ENCODE results near the gene ADAM12. TPM values are rescaled to one million over a fixed set of nuclear protein-coding genes. Genes with fewer than 3 reads are reported as not detected.

The ADAM12 gene
- polyA plus RNA-seq, 1 of the 3 experiments (the other 2 are of a cell fraction), result 25.0 TPM

DNA sequence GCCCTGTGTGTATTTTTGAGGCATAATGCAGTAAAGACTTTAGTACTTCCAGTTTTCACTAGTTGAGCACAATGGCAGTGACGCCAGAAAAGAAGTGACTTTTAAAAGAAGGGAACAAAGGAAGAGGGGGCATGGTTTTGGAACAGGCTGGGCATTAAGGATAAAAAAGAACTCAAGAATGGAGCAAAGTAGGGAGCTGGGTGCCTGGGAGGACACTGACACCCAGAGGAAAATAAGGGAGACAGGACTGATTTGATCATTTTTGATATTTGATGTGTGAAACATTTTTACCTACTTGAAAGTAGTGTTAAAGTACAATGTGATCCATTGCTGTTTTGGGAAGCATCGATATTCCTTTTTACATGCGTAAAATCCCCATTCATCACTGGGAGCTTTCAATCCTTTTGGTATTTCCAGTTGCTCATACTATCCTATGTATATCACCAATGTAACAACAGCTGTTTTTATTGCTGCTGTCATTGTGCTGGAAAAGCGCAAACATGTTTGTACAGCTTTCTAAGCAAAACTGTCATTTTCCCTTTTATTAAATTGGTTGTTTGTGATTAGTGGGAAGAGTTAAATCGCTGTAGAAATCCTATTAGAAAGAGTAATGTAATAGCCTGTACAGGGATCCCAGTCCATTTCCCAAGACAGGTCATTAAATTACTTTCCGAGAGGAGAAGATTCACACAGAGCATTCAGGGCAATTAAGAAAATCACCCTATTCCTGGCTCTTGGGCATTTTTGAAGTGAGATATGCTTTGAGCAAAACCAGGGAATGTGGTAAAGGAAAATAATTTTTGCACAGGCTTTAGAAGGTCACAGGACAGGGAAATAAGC is 85.2 kb downstream of the ADAM12 start:
- POLR2A ChIA-PET, result no interaction called here
- DNase-seq, result no peak
- H3K9me2 ChIP-seq, result no peaks in the 10 kb centered on the region
- H3K27me3 ChIP-seq (ENCODE audit: insufficient read depth), result no peaks in the 10 kb centered on the region
- CTCF ChIA-PET, result interaction anchor here (0.7 to 1.7 kb wide), 6 partner anchors 11 to 581 kb away, joined by 3 to 6 read pairs (median 4); no protein-coding TSS in a partner anchor
- peaks cover 7% of the 10 kb centered on the region for H3F3A ChIP-seq (replicated peaks; ENCODE audit: insufficient read depth)
- no peaks in the 10 kb centered on the region for H4K20me1 ChIP-seq (ENCODE audit: insufficient read depth)
- no peak overlapping the region for H3K4me3 ChIP-seq (ENCODE audit: low read depth in 2 of 2, low read length in 1 of 2)
- no peak overlapping the region for H2AFZ ChIP-seq (ENCODE audit: low read depth)
- H3K4me2 ChIP-seq, result no peak overlapping the region
- peaks cover 2 to 4% of the 10 kb centered on the region in 2 experiments for H3K36me3 ChIP-seq (replicated peaks in 1 of 2; ENCODE audit: control insufficient read depth in 1 of 2, insufficient read depth in 2 of 2, low read length in 1 of 2)
- no peak overlapping the region; a peak in 1 of 4 replicates for H3K27ac ChIP-seq (ENCODE audit: low read depth in 2 of 2, low read length in 1 of 2)
- H3K9ac ChIP-seq, result no peak overlapping the region
- no peaks in the 10 kb centered on the region for H3K4me1 ChIP-seq (ENCODE audit: control insufficient read depth in 1 of 2, insufficient read depth in 2 of 2, low read depth in 1 of 2, low read length in 1 of 2)
- no peaks in the 10 kb centered on the region for H3K79me2 ChIP-seq (ENCODE audit: insufficient read depth)
- TF ChIP-seq SMC3 (IDR thresholded peaks at IDR 0.05; ENCODE audit: low read depth, low read length) (peak; percentile 35; the same call in 1 of the 2 replicates), TAF1 (IDR thresholded peaks at IDR 0.05; ENCODE audit: borderline replicate concordance, low read depth, low read length) (no peak), MEF2A (IDR thresholded peaks at IDR 0.05; ENCODE audit: borderline replicate concordance, low read depth) (no peak), RAD21 (IDR thresholded peaks at IDR 0.05; ENCODE audit: low read length) (peak; percentile 54)
- TF ChIP-seq, protein P1, sequence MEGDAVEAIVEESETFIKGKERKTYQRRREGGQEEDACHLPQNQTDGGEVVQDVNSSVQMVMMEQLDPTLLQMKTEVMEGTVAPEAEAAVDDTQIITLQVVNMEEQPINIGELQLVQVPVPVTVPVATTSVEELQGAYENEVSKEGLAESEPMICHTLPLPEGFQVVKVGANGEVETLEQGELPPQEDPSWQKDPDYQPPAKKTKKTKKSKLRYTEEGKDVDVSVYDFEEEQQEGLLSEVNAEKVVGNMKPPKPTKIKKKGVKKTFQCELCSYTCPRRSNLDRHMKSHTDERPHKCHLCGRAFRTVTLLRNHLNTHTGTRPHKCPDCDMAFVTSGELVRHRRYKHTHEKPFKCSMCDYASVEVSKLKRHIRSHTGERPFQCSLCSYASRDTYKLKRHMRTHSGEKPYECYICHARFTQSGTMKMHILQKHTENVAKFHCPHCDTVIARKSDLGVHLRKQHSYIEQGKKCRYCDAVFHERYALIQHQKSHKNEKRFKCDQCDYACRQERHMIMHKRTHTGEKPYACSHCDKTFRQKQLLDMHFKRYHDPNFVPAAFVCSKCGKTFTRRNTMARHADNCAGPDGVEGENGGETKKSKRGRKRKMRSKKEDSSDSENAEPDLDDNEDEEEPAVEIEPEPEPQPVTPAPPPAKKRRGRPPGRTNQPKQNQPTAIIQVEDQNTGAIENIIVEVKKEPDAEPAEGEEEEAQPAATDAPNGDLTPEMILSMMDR (IDR thresholded peaks at IDR 0.05), result 0 out of 2 replicates have a peak, but pooled peaks have one; percentile 35
- 0 out of 2 replicates have a peak, but pooled peaks cover 4% of the 10 kb centered on the region for H3K9me3 ChIP-seq
- WGBS (ENCODE audit: low lambda C conversion rate), result 77% methylated on average over 6 of the region's 6 CpGs

DNA sequence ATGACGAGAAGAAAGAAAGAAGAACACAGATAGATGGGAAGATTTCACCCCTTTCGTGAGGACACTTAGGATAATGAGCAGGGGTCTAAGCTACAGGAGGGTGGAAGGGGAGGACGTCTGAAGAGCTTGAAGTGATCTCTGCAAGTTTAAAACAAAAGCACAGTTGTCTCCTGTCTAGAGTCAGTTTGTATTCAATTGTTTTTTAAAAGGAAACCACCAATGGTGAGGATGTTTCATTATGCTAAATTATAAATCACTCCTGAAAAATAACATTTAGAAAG is 85.9 kb downstream of the ADAM12 start:
- H3K9ac ChIP-seq, result no peak overlapping the region
- DNase-seq, result no peak
- H3K4me2 ChIP-seq, result no peak overlapping the region
- H3F3A ChIP-seq (replicated peaks; ENCODE audit: insufficient read depth), result peaks cover 7% of the 10 kb centered on the region
- no peaks in the 10 kb centered on the region for H4K20me1 ChIP-seq (ENCODE audit: insufficient read depth)
- H3K9me2 ChIP-seq, result no peaks in the 10 kb centered on the region
- no peak overlapping the region for H3K27ac ChIP-seq (ENCODE audit: low read depth in 2 of 2, low read length in 1 of 2)
- H3K27me3 ChIP-seq (ENCODE audit: insufficient read depth), result no peaks in the 10 kb centered on the region
- ChIA-PET CTCF (interaction anchor here (0.7 to 1.7 kb wide), 3 partner anchors 16 to 142 kb away, joined by 3 to 4 read pairs (median 4); no protein-coding TSS in a partner anchor), POLR2A (no interaction called here)
- H3K4me3 ChIP-seq (ENCODE audit: low read depth in 2 of 2, low read length in 1 of 2), result no peak overlapping the region
- no peaks in the 10 kb centered on the region for H3K79me2 ChIP-seq (ENCODE audit: insufficient read depth)
- 81% methylated on average over 3 of the region's 3 CpGs for WGBS (ENCODE audit: low lambda C conversion rate)
- H3K9me3 ChIP-seq, result 0 out of 2 replicates have a peak, but pooled peaks cover 4% of the 10 kb centered on the region
- no peaks in the 10 kb centered on the region for H3K4me1 ChIP-seq (ENCODE audit: control insufficient read depth in 1 of 2, insufficient read depth in 2 of 2, low read depth in 1 of 2, low read length in 1 of 2)
- H2AFZ ChIP-seq (ENCODE audit: low read depth), result no peak overlapping the region
- H3K36me3 ChIP-seq (replicated peaks in 1 of 2; ENCODE audit: control insufficient read depth in 1 of 2, insufficient read depth in 2 of 2, low read length in 1 of 2), result peaks cover 2 to 4% of the 10 kb centered on the region in 2 experiments
- TF ChIP-seq, protein P2, sequence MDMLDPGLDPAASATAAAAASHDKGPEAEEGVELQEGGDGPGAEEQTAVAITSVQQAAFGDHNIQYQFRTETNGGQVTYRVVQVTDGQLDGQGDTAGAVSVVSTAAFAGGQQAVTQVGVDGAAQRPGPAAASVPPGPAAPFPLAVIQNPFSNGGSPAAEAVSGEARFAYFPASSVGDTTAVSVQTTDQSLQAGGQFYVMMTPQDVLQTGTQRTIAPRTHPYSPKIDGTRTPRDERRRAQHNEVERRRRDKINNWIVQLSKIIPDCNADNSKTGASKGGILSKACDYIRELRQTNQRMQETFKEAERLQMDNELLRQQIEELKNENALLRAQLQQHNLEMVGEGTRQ (IDR thresholded peaks at IDR 0.05; ENCODE audit: borderline replicate concordance, low read depth, low read length), result no peak
- TF ChIP-seq FOXJ3 (CRISPR knock-in tag; IDR thresholded peaks at IDR 0.05) (no peak), SMC3 (IDR thresholded peaks at IDR 0.05; ENCODE audit: low read depth, low read length) (no peak), GATA2 (CRISPR knock-in tag; IDR thresholded peaks at IDR 0.05) (no peak), NFIC (IDR thresholded peaks at IDR 0.05; ENCODE audit: borderline replicate concordance) (no peak), MEF2A (IDR thresholded peaks at IDR 0.05; ENCODE audit: borderline replicate concordance, low read depth) (no peak), MXI1 (IDR thresholded peaks at IDR 0.05; ENCODE audit: low read depth, low read length) (no peak), ELF1 (IDR thresholded peaks at IDR 0.05) (no peak), RXRA (IDR thresholded peaks at IDR 0.05; ENCODE audit: borderline replicate concordance, low read depth) (no peak), POLR2AphosphoS5 (IDR thresholded peaks at IDR 0.05; ENCODE audit: low read depth, low read length) (no peak), RAD21 (IDR thresholded peaks at IDR 0.05; ENCODE audit: low read length) (no peak), CHD2 (IDR thresholded peaks at IDR 0.05; ENCODE audit: low read length, partially characterized antibody) (no peak), YY1 (IDR thresholded peaks at IDR 0.05; ENCODE audit: low read depth) (no peak), EP300 (IDR thresholded peaks at IDR 0.05; ENCODE audit: borderline replicate concordance in 1 of 2, low read depth in 1 of 2, low read length in 1 of 2) (no peak)
- TF ChIP-seq, protein P3, sequence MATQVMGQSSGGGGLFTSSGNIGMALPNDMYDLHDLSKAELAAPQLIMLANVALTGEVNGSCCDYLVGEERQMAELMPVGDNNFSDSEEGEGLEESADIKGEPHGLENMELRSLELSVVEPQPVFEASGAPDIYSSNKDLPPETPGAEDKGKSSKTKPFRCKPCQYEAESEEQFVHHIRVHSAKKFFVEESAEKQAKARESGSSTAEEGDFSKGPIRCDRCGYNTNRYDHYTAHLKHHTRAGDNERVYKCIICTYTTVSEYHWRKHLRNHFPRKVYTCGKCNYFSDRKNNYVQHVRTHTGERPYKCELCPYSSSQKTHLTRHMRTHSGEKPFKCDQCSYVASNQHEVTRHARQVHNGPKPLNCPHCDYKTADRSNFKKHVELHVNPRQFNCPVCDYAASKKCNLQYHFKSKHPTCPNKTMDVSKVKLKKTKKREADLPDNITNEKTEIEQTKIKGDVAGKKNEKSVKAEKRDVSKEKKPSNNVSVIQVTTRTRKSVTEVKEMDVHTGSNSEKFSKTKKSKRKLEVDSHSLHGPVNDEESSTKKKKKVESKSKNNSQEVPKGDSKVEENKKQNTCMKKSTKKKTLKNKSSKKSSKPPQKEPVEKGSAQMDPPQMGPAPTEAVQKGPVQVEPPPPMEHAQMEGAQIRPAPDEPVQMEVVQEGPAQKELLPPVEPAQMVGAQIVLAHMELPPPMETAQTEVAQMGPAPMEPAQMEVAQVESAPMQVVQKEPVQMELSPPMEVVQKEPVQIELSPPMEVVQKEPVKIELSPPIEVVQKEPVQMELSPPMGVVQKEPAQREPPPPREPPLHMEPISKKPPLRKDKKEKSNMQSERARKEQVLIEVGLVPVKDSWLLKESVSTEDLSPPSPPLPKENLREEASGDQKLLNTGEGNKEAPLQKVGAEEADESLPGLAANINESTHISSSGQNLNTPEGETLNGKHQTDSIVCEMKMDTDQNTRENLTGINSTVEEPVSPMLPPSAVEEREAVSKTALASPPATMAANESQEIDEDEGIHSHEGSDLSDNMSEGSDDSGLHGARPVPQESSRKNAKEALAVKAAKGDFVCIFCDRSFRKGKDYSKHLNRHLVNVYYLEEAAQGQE (IDR thresholded peaks at IDR 0.05; ENCODE audit: low read depth, low read length), result no peak
- TF ChIP-seq, protein P1 (IDR thresholded peaks at IDR 0.05), result no peak

Data from SK-N-SH (cell line).